ENCODE results near the gene ADAM33. TPM values are rescaled to one million over a fixed set of nuclear protein-coding genes. Genes with fewer than 3 reads are reported as not detected.

Gene ADAM33
- total and polyA plus RNA-seq, 3 experiments from 2014 or later = not detected

DNA sequence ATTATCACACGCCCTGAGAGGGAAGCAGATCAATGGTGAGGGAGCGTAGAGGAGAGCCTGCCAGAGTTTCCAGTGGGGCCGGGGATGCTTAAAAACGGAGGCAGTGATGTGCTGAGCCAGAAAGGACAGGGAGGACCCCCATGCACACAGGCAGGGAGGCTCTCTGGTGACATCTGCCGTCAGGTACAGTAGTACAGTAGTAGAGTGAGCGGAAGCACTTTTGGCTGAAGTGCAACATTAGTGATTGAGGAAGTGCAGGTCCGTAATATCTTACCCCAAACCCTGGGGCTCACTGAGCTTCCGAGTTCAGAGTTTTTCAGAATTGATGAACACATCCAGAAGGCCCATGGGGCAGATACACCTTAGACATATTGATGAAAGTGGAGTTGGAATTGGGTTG lies 60.7 kb downstream of the ADAM33 start:
- no peak overlapping the region for H3K4me3 Mint-ChIP-seq
- Histone ChIP-seq H3K36me3 (ENCODE audit: insufficient read depth, low read length) (no peaks in the 10 kb centered on the region), H3K9me3 (ENCODE audit: low read length) (no peaks in the 10 kb centered on the region), H3K4me1 (ENCODE audit: insufficient read depth, low read length) (no peaks in the 10 kb centered on the region), H3K27me3 (ENCODE audit: insufficient read depth, low read length, poor library complexity, severe bottlenecking) (no peaks in the 10 kb centered on the region), H3K27ac (ENCODE audit: low read depth, low read length) (no peak overlapping the region), H3K4me3 (ENCODE audit: low read length) (no peak overlapping the region)
- H3K27me3 Mint-ChIP-seq = no peaks in the 10 kb centered on the region
- ChIA-PET CTCF (no interaction called here), POLR2A (no interaction called here)
- peak overlapping the region in 1 of 8 donors; percentile 84 for H3K27ac Mint-ChIP-seq
- peaks cover 5 to 33% (median 19%) of the 10 kb centered on the region in 3 donors for H3K36me3 Mint-ChIP-seq
- H3K4me1 Mint-ChIP-seq = no peaks in the 10 kb centered on the region
- no peak for DNase-seq
- no peaks in the 10 kb centered on the region for H3K9me3 Mint-ChIP-seq

Other genes with a start within 250 kb of the ADAM33 start
- 10 to 100 TPM; 10.8 to 11.2 TPM for gene ATRN, start 211.0 kb downstream of the ADAM33 start, total RNA-seq
- gene ATRN, start 211.0 kb downstream of the ADAM33 start, polyA plus RNA-seq = 9.4 TPM
- gene GFRA4, start 18.6 kb downstream of the ADAM33 start, total RNA-seq = not detected
- gene GFRA4, start 18.6 kb downstream of the ADAM33 start, polyA plus RNA-seq = not detected
- gene SIGLEC1, start 30.6 kb upstream of the ADAM33 start, total RNA-seq = under 1 TPM; 0.18 to 0.24 TPM
- gene SIGLEC1, start 30.6 kb upstream of the ADAM33 start, polyA plus RNA-seq = not detected
- not detected for gene HSPA12B, start 50.7 kb upstream of the ADAM33 start, total RNA-seq
- gene HSPA12B, start 50.7 kb upstream of the ADAM33 start, polyA plus RNA-seq = not detected
- 10 to 100 TPM; 72.7 to 74.9 TPM for gene ADISSP, start 85.7 kb upstream of the ADAM33 start, total RNA-seq
- 27.0 TPM for gene ADISSP, start 85.7 kb upstream of the ADAM33 start, polyA plus RNA-seq
- gene SPEF1, start 99.4 kb upstream of the ADAM33 start, total RNA-seq = under 1 TPM; 0.13 to 0.24 TPM
- not detected for gene SPEF1, start 99.4 kb upstream of the ADAM33 start, polyA plus RNA-seq
- gene CENPB, start 104.7 kb upstream of the ADAM33 start, total RNA-seq = 10 to 100 TPM; 66.4 to 69.9 TPM
- 1.7 TPM for gene CENPB, start 104.7 kb upstream of the ADAM33 start, polyA plus RNA-seq
- gene CDC25B, start 114.3 kb upstream of the ADAM33 start, total RNA-seq = 10 to 100 TPM; 78.0 to 81.6 TPM
- 61.6 TPM for gene CDC25B, start 114.3 kb upstream of the ADAM33 start, polyA plus RNA-seq
- gene AP5S1, start 138.5 kb upstream of the ADAM33 start, total RNA-seq = 10 to 100 TPM; 14.0 to 15.7 TPM
- 18.4 TPM for gene AP5S1, start 138.5 kb upstream of the ADAM33 start, polyA plus RNA-seq
- 10 to 100 TPM; 34.3 to 34.8 TPM for gene MAVS, start 164.8 kb upstream of the ADAM33 start, total RNA-seq
- 8.1 TPM for gene MAVS, start 164.8 kb upstream of the ADAM33 start, polyA plus RNA-seq
- gene PANK2, start 207.4 kb upstream of the ADAM33 start, total RNA-seq = 10 to 100 TPM; 58.1 to 62.3 TPM
- gene PANK2, start 207.4 kb upstream of the ADAM33 start, polyA plus RNA-seq = 51.0 TPM